Activated T-cell treated with anti-CD3 and anti-CD28 coated beads, Interleukin-2, amount 50 U/mL, for 24 hours (primary cell): Measurements from ENCODE around the gene ADORA2A.

ENCODE experiments used
- DNase-seq: peaks from one replicate; pipeline ENCODE4 v3.0.0-alpha.2; 2020
- H3K27ac Mint-ChIP-seq: 2 replicates; pipeline ENCODE4 v1.8.0; 2020; ENCODE audit warnings: mild to moderate bottlenecking, mixed read lengths
- H3K27me3 Mint-ChIP-seq: 2 replicates; pipeline ENCODE4 v1.8.0; 2020; ENCODE audit warnings: mixed read lengths
- H3K36me3 Mint-ChIP-seq: 2 replicates; pipeline ENCODE4 v1.8.0; 2020; ENCODE audit warnings: low read depth, mixed read lengths
- H3K4me1 Mint-ChIP-seq: 2 replicates; pipeline ENCODE4 v1.8.0; 2020; ENCODE audit warnings: low read depth, mixed read lengths
- H3K4me3 Mint-ChIP-seq: 2 replicates; pipeline ENCODE4 v1.8.0; 2020; ENCODE audit warnings: mild to moderate bottlenecking, moderate library complexity, mixed read lengths
- H3K9me3 Mint-ChIP-seq: 2 replicates; pipeline ENCODE4 v1.8.0; 2020; ENCODE audit warnings: mixed read lengths

Gene ADORA2A

DNA sequence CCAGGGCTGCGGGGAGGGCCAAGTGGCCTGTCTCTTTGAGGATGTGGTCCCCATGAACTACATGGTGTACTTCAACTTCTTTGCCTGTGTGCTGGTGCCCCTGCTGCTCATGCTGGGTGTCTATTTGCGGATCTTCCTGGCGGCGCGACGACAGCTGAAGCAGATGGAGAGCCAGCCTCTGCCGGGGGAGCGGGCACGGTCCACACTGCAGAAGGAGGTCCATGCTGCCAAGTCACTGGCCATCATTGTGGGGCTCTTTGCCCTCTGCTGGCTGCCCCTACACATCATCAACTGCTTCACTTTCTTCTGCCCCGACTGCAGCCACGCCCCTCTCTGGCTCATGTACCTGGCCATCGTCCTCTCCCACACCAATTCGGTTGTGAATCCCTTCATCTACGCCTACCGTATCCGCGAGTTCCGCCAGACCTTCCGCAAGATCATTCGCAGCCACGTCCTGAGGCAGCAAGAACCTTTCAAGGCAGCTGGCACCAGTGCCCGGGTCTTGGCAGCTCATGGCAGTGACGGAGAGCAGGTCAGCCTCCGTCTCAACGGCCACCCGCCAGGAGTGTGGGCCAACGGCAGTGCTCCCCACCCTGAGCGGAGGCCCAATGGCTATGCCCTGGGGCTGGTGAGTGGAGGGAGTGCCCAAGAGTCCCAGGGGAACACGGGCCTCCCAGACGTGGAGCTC, 13.5 kb downstream of the ADORA2A start:
- Mint-ChIP-seq H3K27me3 (no peaks in the 10 kb centered on the region), H3K9me3 (no peaks in the 10 kb centered on the region), H3K4me3 (no peak overlapping the region), H3K36me3 (peaks cover 92% of the 10 kb centered on the region), H3K4me1 (peaks cover 88% of the 10 kb centered on the region), H3K27ac (peak overlapping the region; percentile 90)
- no peak for DNase-seq

DNA sequence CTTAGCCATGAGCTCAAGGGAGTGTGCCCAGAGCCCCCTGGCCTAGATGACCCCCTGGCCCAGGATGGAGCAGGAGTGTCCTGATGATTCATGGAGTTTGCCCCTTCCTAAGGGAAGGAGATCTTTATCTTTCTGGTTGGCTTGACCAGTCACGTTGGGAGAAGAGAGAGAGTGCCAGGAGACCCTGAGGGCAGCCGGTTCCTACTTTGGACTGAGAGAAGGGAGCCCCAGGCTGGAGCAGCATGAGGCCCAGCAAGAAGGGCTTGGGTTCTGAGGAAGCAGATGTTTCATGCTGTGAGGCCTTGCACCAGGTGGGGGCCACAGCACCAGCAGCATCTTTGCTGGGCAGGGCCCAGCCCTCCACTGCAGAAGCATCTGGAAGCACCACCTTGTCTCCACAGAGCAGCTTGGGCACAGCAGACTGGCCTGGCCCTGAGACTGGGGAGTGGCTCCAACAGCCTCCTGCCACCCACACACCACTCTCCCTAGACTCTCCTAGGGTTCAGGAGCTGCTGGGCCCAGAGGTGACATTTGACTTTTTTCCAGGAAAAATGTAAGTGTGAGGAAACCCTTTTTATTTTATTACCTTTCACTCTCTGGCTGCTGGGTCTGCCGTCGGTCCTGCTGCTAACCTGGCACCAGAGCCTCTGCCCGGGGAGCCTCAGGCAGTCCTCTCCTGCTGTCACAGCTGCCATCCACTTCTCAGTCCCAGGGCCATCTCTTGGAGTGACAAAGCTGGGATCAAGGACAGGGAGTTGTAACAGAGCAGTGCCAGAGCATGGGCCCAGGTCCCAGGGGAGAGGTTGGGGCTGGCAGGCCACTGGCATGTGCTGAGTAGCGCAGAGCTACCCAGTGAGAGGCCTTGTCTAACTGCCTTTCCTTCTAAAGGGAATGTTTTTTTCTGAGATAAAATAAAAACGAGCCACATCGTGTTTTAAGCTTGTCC, 14.3 kb downstream of the ADORA2A start:
- no peak overlapping the region for H3K4me3 Mint-ChIP-seq
- no peaks in the 10 kb centered on the region for H3K27me3 Mint-ChIP-seq
- no peaks in the 10 kb centered on the region for H3K9me3 Mint-ChIP-seq
- peaks cover 90% of the 10 kb centered on the region for H3K36me3 Mint-ChIP-seq
- H3K27ac Mint-ChIP-seq: peak overlapping the region; percentile 90
- DNase-seq: no peak
- H3K4me1 Mint-ChIP-seq: peaks cover 85% of the 10 kb centered on the region

DNA sequence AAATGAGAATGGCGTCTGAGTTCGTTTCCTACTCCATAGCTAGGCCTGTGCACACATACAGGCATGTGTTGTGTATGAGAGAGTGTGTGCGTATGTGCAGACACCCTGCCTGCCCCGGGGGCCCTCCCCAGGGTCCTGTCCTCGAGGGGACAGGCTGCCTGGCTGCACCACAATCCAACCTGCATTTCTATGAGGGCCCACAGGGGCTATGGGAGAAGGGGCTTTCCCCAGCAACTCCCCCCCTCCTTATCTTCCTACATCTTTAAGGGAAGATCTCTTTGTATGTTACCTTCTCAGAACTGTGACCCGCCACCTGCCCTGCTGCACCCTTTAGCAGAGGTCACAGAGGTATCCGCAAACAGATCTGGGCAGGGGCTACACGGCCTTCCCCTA, 14.9 kb downstream of the ADORA2A start:
- DNase-seq: no peak
- Mint-ChIP-seq H3K9me3 (no peaks in the 10 kb centered on the region), H3K27ac (peak overlapping the region; percentile 83), H3K4me1 (peaks cover 79% of the 10 kb centered on the region), H3K36me3 (peaks cover 86% of the 10 kb centered on the region), H3K27me3 (no peaks in the 10 kb centered on the region), H3K4me3 (no peak overlapping the region)

DNA sequence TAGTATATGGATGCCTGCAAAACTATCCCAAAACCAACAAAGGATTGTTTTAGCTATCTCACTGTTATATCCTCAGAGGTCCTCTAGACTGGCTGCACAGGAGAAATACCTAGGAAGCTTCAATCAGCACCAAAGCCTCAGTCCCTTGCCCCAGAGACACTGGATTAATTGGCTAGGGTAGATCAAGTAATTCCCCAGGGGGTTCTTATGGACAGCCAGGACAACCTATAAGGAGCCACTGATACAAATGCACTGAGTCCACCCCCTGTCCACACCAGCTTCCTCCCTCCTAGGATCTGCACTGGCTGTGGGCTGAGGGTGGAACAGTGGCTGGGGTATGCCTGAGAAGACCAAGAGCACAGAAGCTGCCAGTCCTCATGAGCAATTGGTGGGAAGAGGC, 16.3 kb downstream of the ADORA2A start:
- Mint-ChIP-seq H3K9me3 (no peaks in the 10 kb centered on the region), H3K4me3 (no peak overlapping the region), H3K27ac (peak overlapping the region; percentile 83), H3K4me1 (peaks cover 66% of the 10 kb centered on the region), H3K27me3 (no peaks in the 10 kb centered on the region), H3K36me3 (peaks cover 73% of the 10 kb centered on the region)
- no peak for DNase-seq

DNA sequence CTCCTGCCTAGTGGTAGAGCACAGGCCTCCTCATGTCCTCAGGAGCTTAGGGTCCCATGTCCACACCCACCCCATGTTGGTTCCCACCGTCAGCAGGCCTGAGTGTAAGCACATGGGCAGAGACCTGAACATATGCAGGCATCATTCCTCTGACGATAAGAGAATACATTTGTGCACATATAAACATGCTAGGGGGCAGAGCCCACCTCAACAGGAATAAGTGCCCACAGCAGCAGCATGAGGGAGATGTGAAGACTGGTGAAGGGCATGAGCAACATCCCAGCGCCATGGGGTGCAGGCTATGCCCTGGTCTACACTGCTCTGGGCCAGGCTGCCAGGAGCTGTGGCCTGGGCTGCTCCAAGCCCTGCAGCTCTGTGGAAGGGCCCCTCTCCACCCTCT, 16.9 kb downstream of the ADORA2A start:
- peak overlapping the region; percentile 37 for H3K27ac Mint-ChIP-seq
- H3K4me3 Mint-ChIP-seq: no peak overlapping the region
- peaks cover 63% of the 10 kb centered on the region for H3K4me1 Mint-ChIP-seq
- DNase-seq: no peak
- no peaks in the 10 kb centered on the region for H3K9me3 Mint-ChIP-seq
- H3K36me3 Mint-ChIP-seq: peaks cover 67% of the 10 kb centered on the region
- no peaks in the 10 kb centered on the region for H3K27me3 Mint-ChIP-seq

DNA sequence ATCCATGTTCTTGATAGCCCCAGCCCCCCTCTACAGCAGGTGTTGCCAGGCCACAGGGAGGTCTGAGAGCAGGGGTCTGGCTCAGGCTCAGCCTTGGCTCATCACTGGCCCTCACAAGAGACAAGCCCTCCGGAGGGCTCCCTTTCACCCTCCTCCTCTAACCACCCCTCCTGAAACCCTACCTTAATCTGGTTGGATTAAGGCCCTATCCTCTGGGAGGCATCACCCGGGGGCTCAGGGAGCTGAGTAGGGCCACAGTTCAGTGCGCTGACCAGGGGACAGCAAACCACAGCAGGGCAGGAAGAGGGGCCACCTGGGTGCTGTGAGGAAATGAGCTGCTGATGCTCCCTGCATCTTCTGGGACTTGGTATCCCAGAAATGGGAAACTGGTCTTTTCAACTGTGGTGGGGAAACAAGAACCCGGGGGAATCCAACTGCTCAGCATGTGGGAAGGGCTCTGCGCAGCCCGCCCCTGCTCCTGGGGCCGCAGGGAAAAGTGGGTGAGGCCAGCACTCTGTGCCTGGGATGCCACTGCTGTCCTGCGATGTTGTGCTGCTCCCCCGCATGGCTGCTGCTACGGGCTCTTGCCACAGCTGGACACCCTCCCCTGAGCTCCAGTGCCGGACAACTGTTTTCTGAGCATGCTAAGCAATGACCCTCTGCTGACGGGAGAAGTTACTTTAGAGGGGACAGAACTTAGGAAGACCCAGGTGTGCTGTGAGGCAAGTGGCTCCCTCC, 17.5 kb downstream of the ADORA2A start:
- Mint-ChIP-seq H3K9me3 (no peaks in the 10 kb centered on the region), H3K4me1 (peaks cover 57% of the 10 kb centered on the region), H3K36me3 (peaks cover 61% of the 10 kb centered on the region), H3K4me3 (no peak overlapping the region), H3K27me3 (no peaks in the 10 kb centered on the region), H3K27ac (peak overlapping the region; percentile 60)
- no peak for DNase-seq

DNA sequence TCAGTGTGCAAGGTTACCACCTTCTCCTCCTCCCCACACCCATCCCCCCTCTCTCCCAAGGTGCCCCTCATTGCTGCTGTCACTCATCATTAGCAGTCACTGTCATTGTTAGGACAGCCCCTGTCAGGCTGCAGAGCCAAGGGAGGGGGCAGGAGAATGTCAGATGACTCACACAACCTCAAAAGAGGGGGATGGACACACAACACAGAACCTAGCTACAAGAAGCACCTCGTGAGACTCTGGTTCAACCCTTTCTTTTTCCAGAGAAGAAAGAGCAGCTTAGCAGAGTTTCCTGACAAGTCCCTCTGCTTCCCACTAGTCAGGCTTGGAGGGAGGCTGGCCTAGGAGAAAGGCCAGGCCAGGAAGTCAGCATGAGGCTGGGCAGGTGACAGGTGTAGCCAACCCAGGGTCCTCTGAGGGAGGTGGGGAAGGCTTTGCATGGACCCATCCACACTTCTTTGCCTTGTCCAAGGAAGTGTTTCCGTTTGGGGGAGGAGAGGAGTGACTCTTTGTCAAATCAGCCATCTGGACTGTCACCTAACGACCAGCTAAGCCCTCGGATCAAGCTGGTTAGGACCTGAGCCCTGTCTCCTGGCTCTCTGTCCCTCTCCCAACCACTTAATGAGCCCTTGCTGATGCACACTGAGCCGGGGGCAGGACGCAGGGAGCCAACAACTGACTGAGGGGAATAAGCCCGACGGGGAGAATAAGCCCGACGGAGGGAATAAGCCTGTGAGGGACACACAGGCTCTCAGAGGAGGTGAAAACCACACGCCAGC, 18.3 kb downstream of the ADORA2A start:
- H3K9me3 Mint-ChIP-seq: no peaks in the 10 kb centered on the region
- peaks cover 54% of the 10 kb centered on the region for H3K36me3 Mint-ChIP-seq
- peak overlapping the region; percentile 60 for H3K27ac Mint-ChIP-seq
- H3K27me3 Mint-ChIP-seq: no peaks in the 10 kb centered on the region
- peaks cover 49% of the 10 kb centered on the region for H3K4me1 Mint-ChIP-seq
- DNase-seq: peak; percentile 46
- H3K4me3 Mint-ChIP-seq: no peak overlapping the region

DNA sequence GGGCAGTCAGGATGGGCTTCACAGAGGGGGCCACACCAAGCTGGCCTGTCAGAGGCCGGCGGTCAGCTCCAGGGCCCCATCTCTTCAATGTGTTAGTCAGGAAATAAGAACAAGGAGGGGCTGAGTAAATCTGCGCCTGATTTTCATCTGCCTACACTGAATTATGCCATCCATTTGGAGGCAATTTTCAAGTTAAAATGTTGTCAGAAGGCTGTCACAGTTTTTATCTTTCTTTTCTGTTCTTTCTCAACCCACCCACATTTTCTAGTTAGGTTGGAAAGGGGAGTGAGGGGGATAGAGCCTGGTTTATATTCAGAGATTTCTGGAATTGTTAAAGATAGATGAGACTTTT, 18.8 kb downstream of the ADORA2A start:
- H3K4me1 Mint-ChIP-seq: peaks cover 43% of the 10 kb centered on the region
- H3K36me3 Mint-ChIP-seq: peaks cover 49% of the 10 kb centered on the region
- H3K4me3 Mint-ChIP-seq: no peak overlapping the region
- no peaks in the 10 kb centered on the region for H3K27me3 Mint-ChIP-seq
- H3K9me3 Mint-ChIP-seq: no peaks in the 10 kb centered on the region
- no peak for DNase-seq
- H3K27ac Mint-ChIP-seq: peak overlapping the region; percentile 60

DNA sequence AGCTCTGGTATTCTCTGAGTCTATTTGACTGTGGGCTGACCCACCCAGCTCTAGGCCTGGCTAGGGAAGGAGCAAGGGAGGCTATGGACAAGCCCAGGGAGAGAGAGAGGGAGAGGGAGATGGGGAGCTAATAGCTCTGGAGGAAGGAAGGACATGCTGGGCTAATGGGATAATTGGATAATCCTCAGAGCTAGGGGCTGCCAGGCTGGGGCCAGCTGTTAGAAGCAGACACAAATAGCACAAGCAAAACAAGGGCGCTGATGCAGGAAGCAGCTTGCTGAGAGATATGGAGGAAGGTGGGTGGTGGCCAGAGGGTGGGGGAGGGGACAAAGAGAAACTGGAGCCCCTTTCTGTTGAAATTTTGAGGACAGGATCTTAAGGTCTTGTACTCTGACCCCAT, 23.2 kb downstream of the ADORA2A start:
- no peak for DNase-seq
- no peak overlapping the region for H3K4me3 Mint-ChIP-seq
- H3K9me3 Mint-ChIP-seq: no peaks in the 10 kb centered on the region
- peaks cover 8% of the 10 kb centered on the region for H3K4me1 Mint-ChIP-seq
- no peak overlapping the region for H3K27ac Mint-ChIP-seq
- peaks cover 11% of the 10 kb centered on the region for H3K36me3 Mint-ChIP-seq
- no peaks in the 10 kb centered on the region for H3K27me3 Mint-ChIP-seq

DNA sequence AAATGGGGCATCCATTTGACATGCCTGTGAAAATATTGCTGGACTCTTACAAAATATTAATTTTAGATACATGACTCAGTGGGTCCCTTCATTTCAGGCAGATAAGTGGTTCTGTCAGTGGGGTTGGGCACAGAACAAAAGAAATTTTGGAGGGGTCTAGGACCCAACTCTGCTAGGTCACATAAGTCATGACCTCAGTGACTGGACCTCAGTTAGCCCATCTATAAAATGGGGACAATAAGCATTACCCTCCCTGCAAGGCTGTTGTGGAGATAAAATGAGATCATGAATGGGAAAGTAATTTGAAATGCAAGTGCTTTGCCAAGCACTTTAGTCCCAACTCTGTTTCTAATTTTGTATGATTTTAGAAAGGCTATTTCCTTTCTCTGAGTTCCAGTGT, 23.8 kb downstream of the ADORA2A start:
- H3K36me3 Mint-ChIP-seq: peaks cover 7% of the 10 kb centered on the region
- H3K27ac Mint-ChIP-seq: no peak overlapping the region
- no peak overlapping the region for H3K4me3 Mint-ChIP-seq
- peaks cover 2% of the 10 kb centered on the region for H3K4me1 Mint-ChIP-seq
- H3K9me3 Mint-ChIP-seq: no peaks in the 10 kb centered on the region
- no peaks in the 10 kb centered on the region for H3K27me3 Mint-ChIP-seq
- no peak for DNase-seq

DNA sequence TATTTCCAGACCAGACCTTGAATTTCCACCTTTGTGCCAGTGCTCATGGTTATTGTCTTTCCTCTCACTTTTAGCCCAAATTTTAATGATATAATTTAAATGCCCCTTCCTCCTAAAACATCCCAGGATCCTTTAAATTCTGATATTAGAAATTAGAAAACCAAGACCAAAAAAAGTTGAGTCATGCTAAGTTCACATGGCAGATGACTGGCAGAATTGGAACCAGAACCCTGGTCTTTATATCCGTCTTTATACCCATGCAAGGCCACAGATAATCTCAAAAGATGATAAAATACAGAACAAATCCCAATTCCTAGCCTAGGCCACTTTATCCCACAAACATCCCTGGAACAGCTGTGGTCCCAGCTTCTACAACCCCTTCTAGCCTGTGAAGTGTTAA, 26.5 kb downstream of the ADORA2A start:
- Mint-ChIP-seq H3K9me3 (no peaks in the 10 kb centered on the region), H3K4me3 (no peak overlapping the region), H3K27ac (no peak overlapping the region), H3K4me1 (no peaks in the 10 kb centered on the region), H3K36me3 (no peaks in the 10 kb centered on the region), H3K27me3 (no peaks in the 10 kb centered on the region)
- DNase-seq: no peak

DNA sequence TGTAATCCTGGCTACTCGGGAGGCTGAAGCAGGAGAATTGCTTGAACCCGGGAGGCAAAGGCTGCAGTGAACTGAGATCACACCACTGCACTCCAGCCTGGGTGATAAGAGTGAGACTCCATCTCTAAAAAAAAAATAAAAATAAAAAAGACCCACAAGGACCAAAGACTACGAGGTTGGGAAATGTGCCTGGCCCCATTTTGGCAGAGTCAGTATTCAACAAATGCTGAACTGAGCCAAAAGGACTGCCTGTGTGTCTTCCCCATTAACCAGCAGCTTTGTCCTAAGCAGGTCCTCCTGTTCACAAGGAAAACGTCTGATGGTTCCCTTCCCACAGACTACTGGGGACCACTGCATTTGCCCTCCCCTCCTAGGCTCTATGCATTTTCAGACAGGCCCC, 27.6 kb downstream of the ADORA2A start:
- no peak overlapping the region for H3K27ac Mint-ChIP-seq
- no peak for DNase-seq
- H3K9me3 Mint-ChIP-seq: no peaks in the 10 kb centered on the region
- no peaks in the 10 kb centered on the region for H3K36me3 Mint-ChIP-seq
- H3K4me1 Mint-ChIP-seq: no peaks in the 10 kb centered on the region
- no peak overlapping the region for H3K4me3 Mint-ChIP-seq
- H3K27me3 Mint-ChIP-seq: no peaks in the 10 kb centered on the region

DNA sequence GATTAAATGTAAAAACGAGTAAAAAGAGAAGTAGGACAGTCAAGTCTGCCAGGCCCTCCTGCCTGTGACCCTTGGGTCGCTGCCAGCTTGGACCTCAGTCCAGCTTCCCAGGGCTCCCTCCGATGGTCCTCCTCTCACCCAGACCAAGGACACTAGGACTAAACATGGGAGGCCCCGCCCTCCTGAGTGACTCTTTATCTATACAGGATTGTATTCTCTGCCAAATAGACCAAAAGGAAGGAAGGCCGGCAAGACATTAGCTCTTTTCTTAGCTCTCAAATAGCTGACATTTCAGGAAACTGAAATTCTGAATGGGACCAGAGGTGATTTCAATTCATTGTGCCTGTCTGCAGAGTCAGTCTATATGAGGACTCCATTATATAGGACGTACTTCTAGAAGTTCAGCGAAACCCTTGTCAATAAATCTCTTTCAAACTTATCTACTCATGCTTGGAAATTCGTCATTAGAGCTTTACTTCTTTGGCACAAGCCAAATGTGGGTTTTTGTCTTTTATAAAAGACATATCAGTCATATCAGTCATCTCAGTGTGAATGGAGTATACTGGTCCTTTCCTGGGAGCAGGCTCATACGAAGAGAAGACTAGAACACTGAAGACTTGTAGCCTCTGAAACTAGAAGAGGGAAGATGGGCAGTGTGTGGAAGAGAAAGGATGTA, 28.5 kb downstream of the ADORA2A start:
- Mint-ChIP-seq H3K36me3 (no peaks in the 10 kb centered on the region), H3K27me3 (no peaks in the 10 kb centered on the region), H3K9me3 (no peaks in the 10 kb centered on the region), H3K4me1 (peaks cover 5% of the 10 kb centered on the region), H3K4me3 (no peak overlapping the region), H3K27ac (no peak overlapping the region)
- DNase-seq: no peak
